ENCODE measurements around the gene PRTN3.
"Not testable (repeated sequence)": the region's sequence is repeated elsewhere in the genome, so short reads cannot be mapped to it uniquely, and the experiment has no call there.

The PRTN3 gene

DNA sequence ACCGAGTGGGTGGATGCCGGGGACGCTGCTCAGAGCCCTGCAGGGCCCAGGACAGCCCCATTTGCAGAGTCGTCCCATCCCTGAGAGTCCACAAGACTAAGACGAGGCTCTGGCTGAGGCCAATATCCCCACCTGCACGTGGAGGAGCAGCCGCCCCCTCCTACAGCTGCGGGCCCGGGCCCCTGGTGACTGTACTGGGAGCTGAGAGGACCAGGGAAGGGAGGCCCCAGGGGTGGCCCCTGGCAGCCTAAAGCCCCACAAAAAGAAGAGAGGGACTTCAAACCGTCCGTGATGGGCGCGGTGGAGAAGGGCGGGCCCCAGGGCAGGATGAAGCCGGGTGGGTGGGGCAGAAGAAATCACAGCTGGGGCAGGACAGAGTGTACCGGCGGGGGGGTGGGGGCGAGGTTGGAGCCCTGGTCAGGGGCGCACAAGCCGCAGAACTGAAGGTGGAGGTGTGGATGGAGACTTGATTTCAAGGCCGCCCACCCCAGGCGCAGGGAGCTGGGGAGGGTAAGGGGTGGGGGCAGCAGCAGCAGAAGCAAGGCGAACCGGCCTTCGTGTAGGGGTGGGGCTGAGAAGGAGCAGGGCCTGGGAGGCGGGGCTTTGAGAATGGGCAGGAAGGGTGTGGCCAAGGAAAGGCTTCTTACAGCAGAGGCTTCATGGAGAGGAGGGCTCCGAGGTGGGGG, 31.6 kb downstream of the PRTN3 start:
- no peaks in the 10 kb centered on the region for H3K9me3 Mint-ChIP-seq
- DNase-seq = peak; percentile 74 to 85 (median 81)
- H3K36me3 Mint-ChIP-seq (ENCODE audit: insufficient read depth) = peaks cover 34% of the 10 kb centered on the region
- peak overlapping the region; percentile 67 to 79 for H3K4me3 Mint-ChIP-seq
- peaks cover 8 to 13% of the 10 kb centered on the region in 2 donors for H3K4me1 Mint-ChIP-seq (ENCODE audit: low read depth in 2 of 2)
- H3K27ac Mint-ChIP-seq = peak overlapping the region; percentile 82 to 89
- no peaks in the 10 kb centered on the region for H3K27me3 Mint-ChIP-seq
- ATAC-seq (replicated peaks) = peak; percentile 81

DNA sequence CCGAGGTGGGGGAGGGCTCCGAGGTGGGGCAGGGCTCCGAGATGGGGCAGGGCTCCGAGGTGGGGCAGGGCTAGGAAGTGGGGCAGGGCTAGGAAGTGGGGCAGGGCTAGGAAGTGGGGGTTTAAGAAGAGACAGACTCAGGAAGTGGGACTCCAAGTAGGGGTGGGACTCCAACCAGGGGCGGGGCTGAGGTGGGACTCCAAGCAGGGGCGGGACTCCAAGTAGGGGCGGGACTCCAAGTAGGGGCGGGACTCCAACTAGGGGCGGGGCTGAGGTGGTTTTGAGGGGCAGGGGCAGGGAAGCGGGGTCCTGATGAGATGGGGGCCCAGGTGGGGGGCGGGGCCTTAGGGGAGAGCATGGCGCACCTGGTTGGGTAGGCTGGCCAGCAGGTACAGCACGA, 32.3 kb downstream of the PRTN3 start:
- peak; percentile 31 to 74 (median 70) for DNase-seq
- ATAC-seq (replicated peaks) = peak; percentile 89
- Mint-ChIP-seq H3K27ac (peak overlapping the region; percentile 82 to 89), H3K36me3 (ENCODE audit: insufficient read depth) (peaks cover 31% of the 10 kb centered on the region), H3K27me3 (no peaks in the 10 kb centered on the region), H3K4me3 (peak overlapping the region; percentile 67 to 79), H3K4me1 (ENCODE audit: low read depth in 2 of 2) (peaks cover 5 to 10% of the 10 kb centered on the region in 2 donors), H3K9me3 (no peaks in the 10 kb centered on the region)

DNA sequence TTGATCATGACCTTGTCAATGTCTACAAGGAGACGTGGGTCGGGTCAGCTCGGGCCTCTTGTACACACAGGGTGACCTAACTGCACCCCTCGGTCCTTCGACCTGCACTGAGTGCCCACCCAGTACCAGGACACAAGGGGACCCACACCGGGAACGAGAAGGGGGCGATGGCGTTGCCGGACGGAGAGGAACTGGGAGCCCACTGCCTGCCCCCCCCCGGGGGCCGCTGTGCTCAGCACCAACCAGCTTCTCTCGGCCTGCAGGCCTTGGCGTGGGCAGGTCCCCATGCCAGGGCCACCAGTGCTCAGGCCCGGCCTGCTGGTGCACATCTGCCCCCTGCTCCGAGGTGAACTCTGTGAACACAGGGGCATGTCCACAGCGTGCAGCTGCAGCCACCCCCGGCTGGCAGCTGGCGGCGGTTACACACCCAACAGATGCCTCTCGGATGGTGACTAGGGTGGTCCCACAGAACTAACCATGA, 32.8 kb downstream of the PRTN3 start:
- H3K27me3 Mint-ChIP-seq = no peaks in the 10 kb centered on the region
- H3K9me3 Mint-ChIP-seq = no peaks in the 10 kb centered on the region
- H3K4me3 Mint-ChIP-seq = peak overlapping the region in 1 of 2 donors; percentile 67
- peaks cover 31% of the 10 kb centered on the region for H3K36me3 Mint-ChIP-seq (ENCODE audit: insufficient read depth)
- DNase-seq = no peak
- H3K27ac Mint-ChIP-seq = no peak overlapping the region
- ATAC-seq (replicated peaks) = no peak
- peaks cover 5 to 10% of the 10 kb centered on the region in 2 donors for H3K4me1 Mint-ChIP-seq (ENCODE audit: low read depth in 2 of 2)

DNA sequence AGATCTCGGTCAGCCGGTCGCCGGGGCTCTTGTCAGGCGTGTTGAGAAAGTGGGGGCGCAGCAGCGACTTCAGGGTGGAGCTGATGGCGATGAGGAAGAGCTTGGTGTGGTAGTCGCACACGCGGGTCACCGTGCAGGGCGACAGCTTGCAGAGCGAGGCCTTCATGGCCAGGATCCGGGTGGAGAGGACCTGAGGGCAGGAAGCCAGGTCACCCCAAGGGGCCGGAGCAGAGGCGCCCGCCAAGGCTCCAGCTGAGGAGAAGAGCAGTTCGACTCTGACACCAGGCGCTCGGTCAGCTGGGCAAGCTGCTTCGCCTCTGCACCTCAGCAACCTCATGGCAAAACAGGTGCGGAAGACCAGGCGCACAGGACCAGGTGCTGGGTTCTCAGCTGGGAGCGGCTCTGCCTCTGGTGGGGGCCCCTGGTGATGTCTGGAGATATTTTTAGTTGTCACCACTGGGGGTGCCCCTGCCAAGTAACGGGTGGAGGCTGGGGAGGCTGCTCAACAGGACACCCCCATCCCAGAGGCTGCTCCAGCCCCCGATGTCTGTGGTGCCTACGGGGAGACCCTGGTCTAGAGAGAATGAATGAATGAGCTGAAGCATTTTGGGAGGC, 34.6 kb downstream of the PRTN3 start:
- no peak overlapping the region for H3K27ac Mint-ChIP-seq
- H3K4me1 Mint-ChIP-seq (ENCODE audit: low read depth in 2 of 2) = peaks cover 5 to 10% of the 10 kb centered on the region in 2 donors
- H3K4me3 Mint-ChIP-seq = no peak overlapping the region
- ATAC-seq (replicated peaks) (no peak), DNase-seq (no peak)
- H3K9me3 Mint-ChIP-seq = no peaks in the 10 kb centered on the region
- H3K36me3 Mint-ChIP-seq (ENCODE audit: insufficient read depth) = peaks cover 24% of the 10 kb centered on the region
- H3K27me3 Mint-ChIP-seq = no peaks in the 10 kb centered on the region

DNA sequence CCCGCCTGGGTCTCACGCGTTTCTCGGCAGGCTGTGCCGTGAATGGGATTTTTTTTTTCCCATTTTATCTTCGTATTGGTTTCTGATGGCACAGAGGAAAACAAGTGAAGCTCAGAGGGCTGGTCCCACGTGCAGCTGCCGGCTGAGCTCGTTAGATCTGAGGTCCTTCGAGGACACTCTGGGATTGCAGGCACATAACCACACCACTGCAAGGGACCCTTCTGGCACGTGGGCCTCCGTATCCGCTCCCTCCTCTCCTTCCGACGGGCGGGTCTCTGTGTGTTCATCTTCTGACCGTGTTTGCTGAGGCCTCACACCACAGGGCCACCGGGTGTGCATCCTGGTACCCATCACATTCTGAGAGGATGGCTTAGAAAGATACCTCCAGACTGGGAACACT, 35.3 kb downstream of the PRTN3 start:
- Mint-ChIP-seq H3K36me3 (ENCODE audit: insufficient read depth) (peaks cover 24% of the 10 kb centered on the region), H3K27ac (no peak overlapping the region)
- no peak for ATAC-seq (replicated peaks)

DNA sequence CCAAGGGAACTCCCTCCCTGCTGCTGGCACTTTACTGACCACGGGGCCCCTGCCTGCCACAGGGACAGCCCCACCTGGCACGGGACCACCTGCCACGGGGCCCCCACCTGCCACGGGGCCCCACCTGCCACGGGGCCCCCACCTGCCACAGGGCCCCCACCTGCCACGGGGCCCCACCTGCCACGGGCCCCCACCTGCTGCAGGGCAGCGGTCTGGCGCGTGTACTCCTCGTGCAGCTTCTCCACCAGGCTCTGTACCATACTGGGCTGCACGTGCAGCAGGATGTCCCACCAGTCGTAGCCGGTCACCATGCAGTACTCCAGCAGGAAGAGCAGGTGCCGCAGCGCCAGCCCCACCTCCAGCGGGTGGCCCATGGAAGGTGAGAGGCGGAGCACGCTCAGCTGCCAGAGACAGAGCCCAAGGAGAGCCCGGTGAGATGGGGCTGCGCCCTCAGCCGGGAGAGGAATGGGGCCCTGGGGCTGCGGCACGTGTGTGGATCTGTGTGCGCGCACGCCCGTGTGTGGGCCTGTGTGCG, 36.0 kb downstream of the PRTN3 start:
- Mint-ChIP-seq H3K4me1 (ENCODE audit: low read depth in 2 of 2) (peaks cover 5 to 10% of the 10 kb centered on the region in 2 donors), H3K36me3 (ENCODE audit: insufficient read depth) (peaks cover 25% of the 10 kb centered on the region), H3K27ac (no peak overlapping the region), H3K4me3 (no peak overlapping the region), H3K9me3 (no peaks in the 10 kb centered on the region), H3K27me3 (no peaks in the 10 kb centered on the region)
- DNase-seq (no peak), ATAC-seq (replicated peaks) (no peak)

More for the DNA sequence above, 35.3 kb downstream of the PRTN3 start:
- DNase-seq = no peak
- Mint-ChIP-seq H3K4me1 (ENCODE audit: low read depth in 2 of 2) (peaks cover 5 to 10% of the 10 kb centered on the region in 2 donors), H3K27me3 (no peaks in the 10 kb centered on the region), H3K4me3 (no peak overlapping the region), H3K9me3 (no peaks in the 10 kb centered on the region)

DNA sequence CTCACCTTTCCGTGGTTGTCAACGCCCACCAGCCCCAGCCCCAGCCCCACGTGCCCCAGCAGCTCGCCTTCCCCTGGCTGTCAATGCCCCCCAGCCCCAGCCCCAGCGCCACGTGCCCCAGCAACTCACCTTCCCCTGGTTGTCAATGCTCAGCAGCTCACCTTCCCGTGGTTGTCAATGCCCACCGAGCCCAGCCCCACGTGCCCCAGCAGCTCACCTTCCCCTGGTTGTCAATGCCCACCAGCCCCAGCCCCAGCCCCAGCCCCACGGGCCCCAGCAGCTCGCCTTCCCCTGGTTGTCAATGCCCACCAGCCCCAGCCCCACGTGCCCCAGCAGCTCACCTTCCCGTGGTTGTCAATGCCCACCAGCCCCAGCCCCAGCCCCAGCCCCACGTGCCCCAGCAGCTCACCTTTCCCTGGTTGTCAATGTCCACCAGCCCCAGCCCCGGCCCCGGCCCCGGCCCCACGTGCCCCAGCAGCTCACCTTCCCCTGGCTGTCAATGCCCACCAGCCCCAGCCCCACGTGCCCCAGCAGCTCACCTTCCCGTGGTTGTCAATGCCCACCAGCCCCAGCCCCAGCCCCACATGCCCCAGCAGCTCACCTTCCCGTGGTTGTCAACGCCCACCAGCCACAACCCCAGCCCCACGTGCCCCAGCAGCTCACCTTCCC, 37.3 kb downstream of the PRTN3 start:
- ATAC-seq (replicated peaks); H3K9me3 Mint-ChIP-seq; H3K27ac Mint-ChIP-seq; H3K27me3 Mint-ChIP-seq; H3K4me1 Mint-ChIP-seq (ENCODE audit: low read depth in 2 of 2); H3K4me3 Mint-ChIP-seq; DNase-seq: not testable (repeated sequence)
- peaks cover 18% of the 10 kb centered on the region for H3K36me3 Mint-ChIP-seq (ENCODE audit: insufficient read depth)

DNA sequence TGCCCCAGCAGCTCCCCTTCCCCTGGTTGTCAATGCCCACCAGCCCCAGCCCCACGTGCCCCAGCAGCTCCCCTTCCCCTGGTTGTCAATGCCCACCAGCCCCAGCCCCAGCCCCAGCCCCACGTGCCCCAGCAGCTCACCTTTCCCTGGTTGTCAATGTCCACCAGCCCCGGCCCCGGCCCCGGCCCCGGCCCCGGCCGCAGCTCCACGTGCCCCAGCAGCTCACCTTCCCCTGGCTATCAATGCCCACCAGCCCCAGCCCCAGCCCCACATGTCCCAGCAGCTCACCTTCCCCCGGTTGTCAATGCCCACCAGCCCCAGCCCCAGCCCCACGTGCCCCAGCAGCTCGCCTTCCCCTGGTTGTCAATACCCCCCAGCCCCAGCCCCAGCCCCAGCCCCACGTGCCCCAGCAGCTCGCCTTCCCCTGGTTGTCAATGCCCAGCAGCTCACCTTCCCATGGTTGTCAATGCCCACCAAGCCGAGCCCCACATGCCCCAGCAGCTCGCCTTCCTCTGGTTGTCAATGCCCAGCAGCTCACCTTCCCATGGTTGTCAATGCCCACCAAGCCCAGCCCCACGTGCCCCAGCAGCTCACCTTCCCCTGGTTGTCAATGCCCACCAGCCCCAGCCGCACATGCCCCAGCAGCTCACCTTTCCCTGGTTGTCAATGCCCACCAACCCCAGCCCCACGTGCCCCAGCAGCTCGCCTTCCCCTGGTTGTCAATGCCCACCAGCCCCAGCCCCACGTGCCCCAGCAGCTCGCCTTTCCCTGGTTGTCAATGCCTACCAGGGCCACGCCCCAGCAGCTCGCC, 38.2 kb downstream of the PRTN3 start:
- not testable (repeated sequence) for H3K4me3 Mint-ChIP-seq; H3K27me3 Mint-ChIP-seq; ATAC-seq (replicated peaks); DNase-seq; H3K4me1 Mint-ChIP-seq (ENCODE audit: low read depth in 2 of 2); H3K9me3 Mint-ChIP-seq
- peak overlapping the region in 1 of 2 donors; percentile 51 for H3K27ac Mint-ChIP-seq
- H3K36me3 Mint-ChIP-seq (ENCODE audit: insufficient read depth) = peaks cover 18% of the 10 kb centered on the region

DNA sequence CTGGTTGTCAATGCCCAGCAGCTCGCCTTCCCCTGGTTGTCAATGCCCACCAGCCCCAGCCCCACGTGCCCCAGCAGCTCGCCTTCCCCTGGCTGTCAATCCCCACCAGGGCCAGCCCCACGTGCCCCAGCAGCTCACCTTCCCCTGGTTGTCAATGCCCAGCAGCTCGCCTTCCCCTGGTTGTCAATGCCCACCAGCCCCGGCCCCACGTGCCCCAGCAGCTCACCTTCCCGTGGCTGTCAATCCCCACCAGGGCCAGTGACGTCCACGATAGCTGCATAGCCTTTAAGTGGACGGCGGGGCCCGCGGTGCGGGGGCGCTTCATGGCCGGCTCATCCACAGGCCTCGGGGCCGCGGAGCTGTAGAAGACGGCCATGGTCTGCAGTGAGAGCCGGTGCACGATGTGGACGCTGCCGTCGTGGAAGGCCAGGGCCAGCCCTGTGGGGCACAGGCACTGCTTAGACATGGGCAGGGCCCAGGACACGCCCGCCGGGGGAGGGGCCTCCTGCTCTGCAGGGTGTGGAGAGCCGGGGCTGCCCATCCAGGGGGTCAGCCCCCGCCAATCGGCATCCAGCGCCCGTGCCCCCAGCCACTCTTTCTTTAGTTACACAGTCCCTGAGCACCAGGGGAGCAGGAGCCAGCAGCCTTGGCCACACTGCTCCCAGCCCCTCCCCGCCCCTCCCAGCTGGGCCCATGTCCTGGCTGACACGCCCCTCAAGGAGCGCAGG, 39.1 kb downstream of the PRTN3 start:
- H3K27ac Mint-ChIP-seq = peak overlapping the region in 1 of 2 donors; percentile 51

DNA sequence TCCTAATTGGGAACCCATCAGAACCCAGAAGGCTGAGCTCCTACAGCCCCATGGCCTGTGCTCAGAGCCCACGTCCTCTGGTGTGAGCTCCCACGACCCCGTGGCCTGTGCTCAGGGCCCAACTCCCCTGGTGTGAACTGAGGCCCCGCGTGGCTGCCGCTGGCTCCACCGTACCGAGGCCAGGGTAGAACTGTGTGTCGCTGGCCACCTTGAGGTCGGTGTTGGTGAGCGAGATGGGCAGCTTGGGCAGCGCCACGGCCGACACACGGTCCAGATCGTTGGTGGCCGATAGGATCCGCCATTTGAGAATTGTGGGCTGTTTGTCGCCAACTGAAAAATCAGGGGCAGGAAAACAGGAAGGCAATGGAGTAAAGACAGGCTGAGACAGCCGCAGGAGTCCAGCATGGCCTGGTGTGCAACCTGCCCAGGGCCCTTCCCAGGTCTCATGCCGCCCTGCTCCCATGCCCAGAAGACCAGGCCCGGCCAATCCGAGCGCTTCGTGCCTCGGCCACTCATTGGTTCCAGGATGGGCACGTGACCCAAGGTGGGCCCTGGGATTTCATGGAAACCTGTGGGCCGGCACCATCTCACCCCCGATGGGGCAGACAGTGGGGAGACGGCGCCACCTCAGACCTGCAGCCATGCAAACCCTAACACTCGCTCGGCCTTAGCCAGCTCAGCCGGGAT, 40.7 kb downstream of the PRTN3 start:
- Mint-ChIP-seq H3K9me3 (no peaks in the 10 kb centered on the region), H3K27me3 (no peaks in the 10 kb centered on the region), H3K27ac (no peak overlapping the region), H3K4me1 (ENCODE audit: low read depth in 2 of 2) (no peaks in the 10 kb centered on the region), H3K4me3 (no peak overlapping the region), H3K36me3 (ENCODE audit: insufficient read depth) (peaks cover 14% of the 10 kb centered on the region)
- ATAC-seq (replicated peaks) (no peak), DNase-seq (no peak)

More for the DNA sequence above, 39.1 kb downstream of the PRTN3 start:
- H3K36me3 Mint-ChIP-seq (ENCODE audit: insufficient read depth) = peaks cover 14% of the 10 kb centered on the region
- no peaks in the 10 kb centered on the region for H3K27me3 Mint-ChIP-seq
- no peaks in the 10 kb centered on the region for H3K4me1 Mint-ChIP-seq (ENCODE audit: low read depth in 2 of 2)
- H3K4me3 Mint-ChIP-seq = no peak overlapping the region
- DNase-seq (no peak), ATAC-seq (replicated peaks) (no peak)
- H3K9me3 Mint-ChIP-seq = no peaks in the 10 kb centered on the region

DNA sequence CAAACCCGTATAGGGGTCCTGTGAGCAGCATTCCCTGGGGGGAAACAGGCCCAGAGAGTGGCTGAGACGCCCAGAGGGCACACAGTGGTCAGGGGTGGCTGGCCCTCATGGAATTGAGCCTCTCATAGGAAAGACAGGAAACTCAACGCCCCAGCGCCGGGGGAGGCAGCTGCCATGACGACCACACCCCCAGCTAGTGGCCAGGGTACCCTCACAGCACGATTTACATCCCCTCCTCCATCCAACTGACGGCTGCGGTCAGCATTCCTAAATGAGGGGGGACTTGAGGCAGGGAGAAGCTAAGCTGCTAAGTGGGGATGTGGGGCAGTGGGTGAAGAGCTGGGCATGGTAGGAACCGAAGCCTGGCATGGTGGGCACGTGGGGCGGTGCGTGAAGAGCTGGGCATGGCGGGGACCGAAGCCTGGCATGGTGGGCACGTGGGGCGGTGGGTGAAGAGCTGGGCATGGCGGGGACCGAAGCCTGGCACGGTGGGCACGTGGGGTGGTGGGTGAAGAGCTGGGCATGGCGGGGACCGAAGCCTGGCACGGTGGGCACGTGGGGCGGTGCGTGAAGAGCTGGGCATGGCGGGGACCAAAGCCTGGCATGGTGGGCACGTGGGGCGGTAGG, 42.2 kb downstream of the PRTN3 start:
- Mint-ChIP-seq H3K4me1 (ENCODE audit: low read depth in 2 of 2) (no peaks in the 10 kb centered on the region), H3K36me3 (ENCODE audit: insufficient read depth) (peaks cover 19% of the 10 kb centered on the region), H3K9me3 (no peaks in the 10 kb centered on the region), H3K27me3 (no peaks in the 10 kb centered on the region), H3K4me3 (no peak overlapping the region), H3K27ac (no peak overlapping the region)
- DNase-seq (no peak), ATAC-seq (replicated peaks) (no peak)

Measured in effector memory CD8-positive, alpha-beta T cell (primary cell).